ENCODE results near the gene INSR. TPM values are rescaled to one million over a fixed set of nuclear protein-coding genes. Genes with fewer than 3 reads are reported as not detected.
A peak's percentile ranks its signal among the peaks of the same experiment; 100 is the strongest.

The INSR gene
- total and polyA plus RNA-seq, 2 donors from 2014 or later, result 15.5 to 50.4 TPM

- FAIRE-seq (no peak), DNase-seq (peak in 1 of 5 donors; percentile 39)
- Histone ChIP-seq H3K9ac (ENCODE audit: low read length in 3 of 3) (no peak overlapping the region), H3K4me3 (ENCODE audit: low read length in 3 of 3) (no peak overlapping the region), H3K27me3 (ENCODE audit: control insufficient read depth, insufficient read depth, low read length) (no peaks in the 10 kb centered on the region), H3K9me3 (ENCODE audit: control insufficient read depth in 2 of 3, insufficient read depth in 1 of 3, low read length in 3 of 3) (no peaks in the 10 kb centered on the region), H3K4me1 (ENCODE audit: control insufficient read depth in 2 of 3, insufficient read depth in 2 of 3, low read depth in 1 of 3, low read length in 3 of 3) (peaks cover 0 to 7% (median 7%) of the 10 kb centered on the region in 3 donors), H3K36me3 (ENCODE audit: control insufficient read depth in 2 of 3, insufficient read depth in 3 of 3, low read length in 3 of 3) (no peaks in the 10 kb centered on the region), H3K27ac (ENCODE audit: low read depth in 2 of 2, low read length in 2 of 2) (no peak overlapping the region)
- intact Hi-C loops (cut with DNase I), result no loop called here
- no peak for TF ChIP-seq CTCF (IDR thresholded peaks at IDR 0.05; ENCODE audit: borderline replicate concordance, extremely low read depth, insufficient read depth)
Measured at GRCh38 chr19:7260161-7260560, 34.1 kb downstream of the INSR start.

GRCh38 chr19:7258840-7259395 lies 35.3 kb downstream of the INSR start:
- no peak for TF ChIP-seq CTCF (IDR thresholded peaks at IDR 0.05; ENCODE audit: borderline replicate concordance, extremely low read depth, insufficient read depth)
- no peaks in the 10 kb centered on the region for H3K27me3 ChIP-seq (ENCODE audit: control insufficient read depth, insufficient read depth, low read length)
- no peaks in the 10 kb centered on the region for H3K36me3 ChIP-seq (ENCODE audit: control insufficient read depth in 2 of 3, insufficient read depth in 3 of 3, low read length in 3 of 3)
- H3K9ac ChIP-seq (ENCODE audit: low read length in 3 of 3), result no peak overlapping the region
- no peak for FAIRE-seq
- DNase-seq, result no peak
- H3K4me3 ChIP-seq (ENCODE audit: low read length in 3 of 3), result no peak overlapping the region
- intact Hi-C loops (cut with DNase I), result no loop called here
- no peaks in the 10 kb centered on the region for H3K9me3 ChIP-seq (ENCODE audit: control insufficient read depth in 2 of 3, insufficient read depth in 1 of 3, low read length in 3 of 3)
- H3K4me1 ChIP-seq (ENCODE audit: control insufficient read depth in 2 of 3, insufficient read depth in 2 of 3, low read depth in 1 of 3, low read length in 3 of 3), result peaks cover 0 to 10% (median 10%) of the 10 kb centered on the region in 3 donors
- no peak overlapping the region for H3K27ac ChIP-seq (ENCODE audit: low read depth in 2 of 2, low read length in 2 of 2)

- Histone ChIP-seq H3K9me3 (ENCODE audit: control insufficient read depth in 2 of 3, insufficient read depth in 1 of 3, low read length in 3 of 3) (no peaks in the 10 kb centered on the region), H3K9ac (ENCODE audit: low read length in 3 of 3) (no peak overlapping the region), H3K27me3 (ENCODE audit: control insufficient read depth, insufficient read depth, low read length) (no peaks in the 10 kb centered on the region), H3K27ac (ENCODE audit: low read depth in 2 of 2, low read length in 2 of 2) (no peak overlapping the region), H3K4me1 (ENCODE audit: control insufficient read depth in 2 of 3, insufficient read depth in 2 of 3, low read depth in 1 of 3, low read length in 3 of 3) (peaks cover 0 to 10% (median 10%) of the 10 kb centered on the region in 3 donors), H3K36me3 (ENCODE audit: control insufficient read depth in 2 of 3, insufficient read depth in 3 of 3, low read length in 3 of 3) (no peaks in the 10 kb centered on the region), H3K4me3 (ENCODE audit: low read length in 3 of 3) (no peak overlapping the region)
- intact Hi-C loops (cut with DNase I), result no loop called here
- FAIRE-seq (no peak), DNase-seq (no peak)
- TF ChIP-seq CTCF (IDR thresholded peaks at IDR 0.05; ENCODE audit: borderline replicate concordance, extremely low read depth, insufficient read depth), result no peak
Measured at GRCh38 chr19:7258041-7258839, 36.0 kb downstream of the INSR start.

Measured in kidney (tissue), 14 donors.